ENCODE results near the gene SMIM26. TPM values are rescaled to one million over a fixed set of nuclear protein-coding genes. Genes with fewer than 3 reads are reported as not detected.
A peak's percentile ranks its signal among the peaks of the same experiment; 100 is the strongest.

The SMIM26 gene
- total and polyA plus RNA-seq, 8 donors = 29.2 to 187 (median 138) TPM

- intact Hi-C loops (cut with DNase I; ENCODE audit: low total_unique reads) = no loop called here
- Histone ChIP-seq H3K36me3 (peaks cover 0 to 33% (median 18%) of the 10 kb centered on the region in 4 donors), H3K4me3 (no peak overlapping the region), H3K27me3 (no peaks in the 10 kb centered on the region), H3K4me1 (peaks cover 0 to 10% (median 4%) of the 10 kb centered on the region in 4 donors), H3K9me3 (no peaks in the 10 kb centered on the region), H3K27ac (no peak overlapping the region)
- no peak for DNase-seq
- no peak for TF ChIP-seq POLR2A (IDR thresholded peaks at IDR 0.05)
- TF ChIP-seq CTCF (IDR thresholded peaks at IDR 0.05) = no peak
- TF ChIP-seq EP300 (IDR thresholded peaks at IDR 0.05) = no peak
- no peak for TF ChIP-seq POLR2AphosphoS5 (IDR thresholded peaks at IDR 0.05)
- WGBS, 5 donors = 89 to 95% (median 94%) methylated on average over 8 of the region's 8 CpGs
These were observed 44.3 kb downstream of the SMIM26 start for GRCh38 chr20:18611492-18611891.

GRCh38 chr20:18613553-18613952 lies 46.3 kb downstream of the SMIM26 start:
- no peak for DNase-seq
- Histone ChIP-seq H3K4me3 (no peak overlapping the region), H3K36me3 (peaks cover 0 to 33% (median 18%) of the 10 kb centered on the region in 4 donors), H3K27me3 (no peaks in the 10 kb centered on the region), H3K27ac (no peak overlapping the region), H3K4me1 (peaks cover 0 to 10% (median 4%) of the 10 kb centered on the region in 4 donors), H3K9me3 (no peaks in the 10 kb centered on the region)
- no peak for TF ChIP-seq CTCF (IDR thresholded peaks at IDR 0.05)
- TF ChIP-seq POLR2AphosphoS5 (IDR thresholded peaks at IDR 0.05) = no peak
- no peak for TF ChIP-seq EP300 (IDR thresholded peaks at IDR 0.05)
- TF ChIP-seq POLR2A (IDR thresholded peaks at IDR 0.05) = no peak
- intact Hi-C loops (cut with DNase I; ENCODE audit: low total_unique reads) = no loop called here
- 78 to 81% (median 79%) methylated on average over 2 of the region's 2 CpGs for WGBS, 5 donors

GRCh38 chr20:18614244-18614643 lies 47.0 kb downstream of the SMIM26 start:
- Histone ChIP-seq H3K27ac (no peak overlapping the region), H3K4me1 (peaks cover 0 to 10% (median 4%) of the 10 kb centered on the region in 4 donors), H3K9me3 (no peaks in the 10 kb centered on the region), H3K36me3 (peaks cover 0 to 31% (median 17%) of the 10 kb centered on the region in 4 donors), H3K27me3 (no peaks in the 10 kb centered on the region), H3K4me3 (no peak overlapping the region)
- 95 to 98% (median 96%) methylated on average over 5 of the region's 5 CpGs for WGBS, 5 donors
- intact Hi-C loops (cut with DNase I; ENCODE audit: low total_unique reads) = no loop called here
- TF ChIP-seq CTCF (IDR thresholded peaks at IDR 0.05) = no peak
- no peak for TF ChIP-seq POLR2AphosphoS5 (IDR thresholded peaks at IDR 0.05)
- TF ChIP-seq POLR2A (IDR thresholded peaks at IDR 0.05) = no peak
- no peak for TF ChIP-seq EP300 (IDR thresholded peaks at IDR 0.05)
- DNase-seq = no peak

- intact Hi-C loops (cut with DNase I; ENCODE audit: low total_unique reads) = no loop called here
- H3K27ac ChIP-seq = no peak overlapping the region
- TF ChIP-seq EP300 (IDR thresholded peaks at IDR 0.05) (no peak), POLR2A (IDR thresholded peaks at IDR 0.05) (no peak), POLR2AphosphoS5 (IDR thresholded peaks at IDR 0.05) (no peak), CTCF (IDR thresholded peaks at IDR 0.05) (no peak)
- H3K36me3 ChIP-seq = peaks cover 0 to 23% (median 13%) of the 10 kb centered on the region in 4 donors
- H3K4me1 ChIP-seq = peaks cover 0 to 10% (median 4%) of the 10 kb centered on the region in 4 donors
- WGBS, 5 donors = 70 to 73% (median 72%) methylated on average over 5 of the region's 5 CpGs
- no peaks in the 10 kb centered on the region for H3K9me3 ChIP-seq
- H3K4me3 ChIP-seq = no peak overlapping the region
- no peaks in the 10 kb centered on the region for H3K27me3 ChIP-seq
- peak in 1 of 2 donors; percentile 34 for DNase-seq
These were observed 47.9 kb downstream of the SMIM26 start for GRCh38 chr20:18615020-18615650.

Small RNA genes lying within 50 kb of the gene (small RNA-seq; reads per million reads assigned to genes)
- 0 reads per million in 4 donors for gene RN7SL638P
- 0 reads per million in 4 donors for gene RNU6ATAC34P

Other genes starting within 250 kb of the SMIM26 start
- 10 to 100 TPM in 1 of 5 donors, 1 to 10 TPM in 3, not detected in 1; 1.4 to 24.6 (median 3.3) TPM for gene DZANK1, start 100.4 kb upstream of the SMIM26 start, total RNA-seq
- gene DZANK1, start 100.4 kb upstream of the SMIM26 start, polyA plus RNA-seq = 1 to 10 TPM in 1 of 3 donors, under 1 TPM in 2; 0.61 to 2.6 (median 0.93) TPM
- gene POLR3F, start 100.0 kb upstream of the SMIM26 start, total RNA-seq = 10 to 100 TPM in 2 of 5 donors, 1 to 10 TPM in 2, not detected in 1; 5.4 to 24.3 (median 13.0) TPM
- gene POLR3F, start 100.0 kb upstream of the SMIM26 start, polyA plus RNA-seq = 10 to 100 TPM in 1 of 3 donors, 1 to 10 TPM in 2; 6.9 to 12.8 (median 7.3) TPM
- 10 to 100 TPM in 2 of 5 donors, 1 to 10 TPM in 2, under 1 TPM in 1; 0.58 to 20.7 (median 4.9) TPM for gene RBBP9, start 70.2 kb upstream of the SMIM26 start, total RNA-seq
- gene RBBP9, start 70.2 kb upstream of the SMIM26 start, polyA plus RNA-seq = 1 to 10 TPM; 4.7 to 7.5 (median 5.2) TPM
- gene SEC23B, start 59.5 kb upstream of the SMIM26 start, total RNA-seq = 10 to 100 TPM in 4 of 5 donors, 1 to 10 TPM in 1; 5.3 to 74.9 (median 26.8) TPM
- 10 to 100 TPM in 2 of 3 donors, 1 to 10 TPM in 1; 9.5 to 29.0 (median 26.1) TPM for gene SEC23B, start 59.5 kb upstream of the SMIM26 start, polyA plus RNA-seq
- 10 to 100 TPM in 3 of 5 donors, 1 to 10 TPM in 1, not detected in 1; 4.5 to 23.3 (median 13.8) TPM for gene DTD1, start 20.6 kb downstream of the SMIM26 start, total RNA-seq
- gene DTD1, start 20.6 kb downstream of the SMIM26 start, polyA plus RNA-seq = 10 to 100 TPM; 15.7 to 30.4 (median 23.0) TPM
- gene SCP2D1, start 246.4 kb downstream of the SMIM26 start, total RNA-seq = not detected
- gene SCP2D1, start 246.4 kb downstream of the SMIM26 start, polyA plus RNA-seq = not detected